GM23338 (cell line): Measurements from ENCODE around the gene MAP4K3. TPM values are rescaled to one million over a fixed set of nuclear protein-coding genes. Genes with fewer than 3 reads are reported as not detected.

Experiments
- ATAC-seq: fragments of 200-7000 bp; cut with Tn5 transposase; 3 replicates; pipeline ENCODE4 v1.9.1; 2020
- DNase-seq: peaks from one replicate; pipeline ENCODE4 v3.0.0-alpha.2; 2015; ENCODE audit warnings: low spot score
- H2AFZ ChIP-seq: fragments of 200-600 bp; sonication (generic); 2 replicates; pipeline ENCODE4 v1.8.0; 2016; ENCODE audit warnings: antibody characterized with exemption, mild to moderate bottlenecking, moderate library complexity
- H3F3A ChIP-seq: fragments of 200-600 bp; sonication (generic); replicated peaks from 2 replicates; pipeline ENCODE4 v1.8.0; 2017; ENCODE audit warnings: antibody characterized with exemption, mixed run types, low read depth
- H3K27ac ChIP-seq: fragments of 200-600 bp; sonication (generic); 2 replicates; pipeline ENCODE4 v1.6.1; 2016; ENCODE audit warnings: low read depth
- H3K27me3 ChIP-seq: fragments of 200-600 bp; sonication (generic); 2 replicates; pipeline ENCODE4 v1.8.0; 2016; ENCODE audit warnings: mild to moderate bottlenecking, mixed run types, moderate library complexity; ENCODE audit not compliant: insufficient read depth
- H3K36me3 ChIP-seq: fragments of 200-600 bp; sonication (generic); 2 replicates; pipeline ENCODE4 v1.8.0; 2016; ENCODE audit warnings: mild to moderate bottlenecking; ENCODE audit not compliant: insufficient read depth
- H3K4me1 ChIP-seq: fragments of 200-600 bp; sonication (generic); 2 replicates; pipeline ENCODE4 v1.8.0; 2016; ENCODE audit warnings: mild to moderate bottlenecking, moderate library complexity; ENCODE audit not compliant: insufficient read depth
- H3K4me2 ChIP-seq: fragments of 200-600 bp; sonication (generic); 2 replicates; pipeline ENCODE4 v1.7.1; 2017; ENCODE audit warnings: mixed run types
- H3K4me3 ChIP-seq: fragments of 200-600 bp; sonication (generic); 2 replicates; pipeline ENCODE4 v1.6.1; 2016; ENCODE audit warnings: mixed run types
- H3K79me2 ChIP-seq: fragments of 200-600 bp; sonication (generic); replicated peaks from 2 replicates; pipeline ENCODE4 v1.8.0; 2017; ENCODE audit warnings: mild to moderate bottlenecking; ENCODE audit not compliant: insufficient read depth
- H3K9me2 ChIP-seq: fragments of 200-600 bp; sonication (generic); 2 replicates; pipeline ENCODE4 v1.8.0; 2017; ENCODE audit not compliant: insufficient read depth
- H4K20me1 ChIP-seq: fragments of 200-600 bp; sonication (generic); replicated peaks from 2 replicates; pipeline ENCODE4 v1.8.0; 2017; ENCODE audit warnings: mild to moderate bottlenecking; ENCODE audit not compliant: insufficient read depth
- H3K27ac Mint-ChIP-seq: 2 replicates; pipeline ENCODE4 v1.8.0; 2020; ENCODE audit warnings: inconsistent platforms, mild to moderate bottlenecking, moderate library complexity, mixed read lengths
- H3K27me3 Mint-ChIP-seq: 3 replicates; pipeline ENCODE4 v1.8.0; 2022; ENCODE audit warnings: low read depth, mild to moderate bottlenecking, moderate library complexity, mixed read lengths, inconsistent platforms; ENCODE audit not compliant: insufficient read depth, poor library complexity
- H3K36me3 Mint-ChIP-seq: 3 replicates; pipeline ENCODE4 v1.8.0; 2021; ENCODE audit warnings: low read depth, mild to moderate bottlenecking, inconsistent platforms, moderate library complexity, mixed read lengths
- H3K4me1 Mint-ChIP-seq: 3 replicates; pipeline ENCODE4 v1.8.0; 2020; ENCODE audit warnings: mild to moderate bottlenecking, inconsistent platforms, mixed read lengths
- H3K4me3 Mint-ChIP-seq: 3 replicates; pipeline ENCODE4 v1.8.0; 2021; ENCODE audit warnings: moderate library complexity, mild to moderate bottlenecking, inconsistent platforms, mixed read lengths
- H3K9me3 Mint-ChIP-seq: 3 replicates; pipeline ENCODE4 v1.8.0; 2020; ENCODE audit warnings: moderate library complexity, mild to moderate bottlenecking, inconsistent platforms, mixed read lengths
- CREB1 ChIP-seq: fragments of 250-450 bp; sonication (Bioruptor Pico); IDR thresholded peaks from 2 replicates; pipeline ENCODE4 v1.5.0; 2020; ENCODE audit warnings: low read depth, mild to moderate bottlenecking, moderate library complexity
- EZH2 ChIP-seq: fragments of 200-600 bp; sonication (generic); IDR thresholded peaks from one replicate; pipeline ENCODE4 v1.8.0; 2017; ENCODE audit warnings: antibody characterized with exemption, mild to moderate bottlenecking, low read depth; ENCODE audit not compliant: unreplicated experiment
- EZH2phosphoT487 ChIP-seq: fragments of 200-600 bp; sonication (generic); IDR thresholded peaks from one replicate; pipeline ENCODE4 v1.8.1; 2018; ENCODE audit warnings: antibody characterized with exemption; ENCODE audit not compliant: unreplicated experiment
- NANOG ChIP-seq: IDR thresholded peaks from 2 replicates; pipeline ENCODE4 v1.6.1; 2016; ENCODE audit warnings: antibody characterized with exemption, borderline replicate concordance
- POLR2AphosphoS5 ChIP-seq: IDR thresholded peaks from 2 replicates; pipeline ENCODE4 v1.6.1; 2016; ENCODE audit warnings: antibody characterized with exemption, low read depth
- STAT1 ChIP-seq: IDR thresholded peaks from one replicate; pipeline ENCODE4 v1.6.1; 2016; ENCODE audit warnings: antibody characterized with exemption; ENCODE audit not compliant: unreplicated experiment
- ZNF114 ChIP-seq: fragments of 250-450 bp; sonication (Bioruptor Pico); IDR thresholded peaks from 2 replicates; pipeline ENCODE4 v1.5.0; 2020; ENCODE audit warnings: mild to moderate bottlenecking, moderate library complexity
- ZNF331 ChIP-seq: fragments of 250-450 bp; sonication (Bioruptor Pico); IDR thresholded peaks from 2 replicates; pipeline ENCODE4 v1.5.0; 2020; ENCODE audit warnings: low read depth, mild to moderate bottlenecking, moderate library complexity
- polyA plus RNA-seq: library from polyadenylated mRNA; unstranded; fragments of >200 nt; fragmentation: Nextera tagmentation; extraction: Ambion mirVana; gene quantifications from 2 replicates; pipeline ENCODE4 v1.2.1, GENCODE V29; 2016
- total RNA-seq: library from RNA; depleted of rRNA; stranded (reverse); fragments of >200 nt; shearing (Covaris generic); gene quantifications from 2 replicates; pipeline ENCODE4 v1.2.3, GENCODE V29; 2014
- TF ChIP-seq, protein P1 (sequence below): fragments of 250-450 bp; sonication (Bioruptor Pico); IDR thresholded peaks from 2 replicates; pipeline ENCODE4 v1.5.0; 2020; ENCODE audit warnings: mild to moderate bottlenecking, moderate library complexity
- TF ChIP-seq, protein P2 (sequence below), 2 experiments: fragments of 200-600 bp in 1 of 2; sonication (generic) in 1 of 2; conservative IDR thresholded peaks; 2 replicates each; pipeline versions ENCODE4 v1.5.1 to v1.6.1; 2016 to 2017; ENCODE audit warnings: antibody characterized with exemption in 2 of 2, low read depth in 2 of 2, mild to moderate bottlenecking in 2 of 2, moderate library complexity in 1 of 2

The MAP4K3 gene
- total and polyA plus RNA-seq, 2 experiments from 2014 or later, result 33.0 to 90.7 TPM

GRCh38 chr2:39395313-39395712 is 41.8 kb downstream of the MAP4K3 start (continued):
- TF ChIP-seq, protein P1, sequence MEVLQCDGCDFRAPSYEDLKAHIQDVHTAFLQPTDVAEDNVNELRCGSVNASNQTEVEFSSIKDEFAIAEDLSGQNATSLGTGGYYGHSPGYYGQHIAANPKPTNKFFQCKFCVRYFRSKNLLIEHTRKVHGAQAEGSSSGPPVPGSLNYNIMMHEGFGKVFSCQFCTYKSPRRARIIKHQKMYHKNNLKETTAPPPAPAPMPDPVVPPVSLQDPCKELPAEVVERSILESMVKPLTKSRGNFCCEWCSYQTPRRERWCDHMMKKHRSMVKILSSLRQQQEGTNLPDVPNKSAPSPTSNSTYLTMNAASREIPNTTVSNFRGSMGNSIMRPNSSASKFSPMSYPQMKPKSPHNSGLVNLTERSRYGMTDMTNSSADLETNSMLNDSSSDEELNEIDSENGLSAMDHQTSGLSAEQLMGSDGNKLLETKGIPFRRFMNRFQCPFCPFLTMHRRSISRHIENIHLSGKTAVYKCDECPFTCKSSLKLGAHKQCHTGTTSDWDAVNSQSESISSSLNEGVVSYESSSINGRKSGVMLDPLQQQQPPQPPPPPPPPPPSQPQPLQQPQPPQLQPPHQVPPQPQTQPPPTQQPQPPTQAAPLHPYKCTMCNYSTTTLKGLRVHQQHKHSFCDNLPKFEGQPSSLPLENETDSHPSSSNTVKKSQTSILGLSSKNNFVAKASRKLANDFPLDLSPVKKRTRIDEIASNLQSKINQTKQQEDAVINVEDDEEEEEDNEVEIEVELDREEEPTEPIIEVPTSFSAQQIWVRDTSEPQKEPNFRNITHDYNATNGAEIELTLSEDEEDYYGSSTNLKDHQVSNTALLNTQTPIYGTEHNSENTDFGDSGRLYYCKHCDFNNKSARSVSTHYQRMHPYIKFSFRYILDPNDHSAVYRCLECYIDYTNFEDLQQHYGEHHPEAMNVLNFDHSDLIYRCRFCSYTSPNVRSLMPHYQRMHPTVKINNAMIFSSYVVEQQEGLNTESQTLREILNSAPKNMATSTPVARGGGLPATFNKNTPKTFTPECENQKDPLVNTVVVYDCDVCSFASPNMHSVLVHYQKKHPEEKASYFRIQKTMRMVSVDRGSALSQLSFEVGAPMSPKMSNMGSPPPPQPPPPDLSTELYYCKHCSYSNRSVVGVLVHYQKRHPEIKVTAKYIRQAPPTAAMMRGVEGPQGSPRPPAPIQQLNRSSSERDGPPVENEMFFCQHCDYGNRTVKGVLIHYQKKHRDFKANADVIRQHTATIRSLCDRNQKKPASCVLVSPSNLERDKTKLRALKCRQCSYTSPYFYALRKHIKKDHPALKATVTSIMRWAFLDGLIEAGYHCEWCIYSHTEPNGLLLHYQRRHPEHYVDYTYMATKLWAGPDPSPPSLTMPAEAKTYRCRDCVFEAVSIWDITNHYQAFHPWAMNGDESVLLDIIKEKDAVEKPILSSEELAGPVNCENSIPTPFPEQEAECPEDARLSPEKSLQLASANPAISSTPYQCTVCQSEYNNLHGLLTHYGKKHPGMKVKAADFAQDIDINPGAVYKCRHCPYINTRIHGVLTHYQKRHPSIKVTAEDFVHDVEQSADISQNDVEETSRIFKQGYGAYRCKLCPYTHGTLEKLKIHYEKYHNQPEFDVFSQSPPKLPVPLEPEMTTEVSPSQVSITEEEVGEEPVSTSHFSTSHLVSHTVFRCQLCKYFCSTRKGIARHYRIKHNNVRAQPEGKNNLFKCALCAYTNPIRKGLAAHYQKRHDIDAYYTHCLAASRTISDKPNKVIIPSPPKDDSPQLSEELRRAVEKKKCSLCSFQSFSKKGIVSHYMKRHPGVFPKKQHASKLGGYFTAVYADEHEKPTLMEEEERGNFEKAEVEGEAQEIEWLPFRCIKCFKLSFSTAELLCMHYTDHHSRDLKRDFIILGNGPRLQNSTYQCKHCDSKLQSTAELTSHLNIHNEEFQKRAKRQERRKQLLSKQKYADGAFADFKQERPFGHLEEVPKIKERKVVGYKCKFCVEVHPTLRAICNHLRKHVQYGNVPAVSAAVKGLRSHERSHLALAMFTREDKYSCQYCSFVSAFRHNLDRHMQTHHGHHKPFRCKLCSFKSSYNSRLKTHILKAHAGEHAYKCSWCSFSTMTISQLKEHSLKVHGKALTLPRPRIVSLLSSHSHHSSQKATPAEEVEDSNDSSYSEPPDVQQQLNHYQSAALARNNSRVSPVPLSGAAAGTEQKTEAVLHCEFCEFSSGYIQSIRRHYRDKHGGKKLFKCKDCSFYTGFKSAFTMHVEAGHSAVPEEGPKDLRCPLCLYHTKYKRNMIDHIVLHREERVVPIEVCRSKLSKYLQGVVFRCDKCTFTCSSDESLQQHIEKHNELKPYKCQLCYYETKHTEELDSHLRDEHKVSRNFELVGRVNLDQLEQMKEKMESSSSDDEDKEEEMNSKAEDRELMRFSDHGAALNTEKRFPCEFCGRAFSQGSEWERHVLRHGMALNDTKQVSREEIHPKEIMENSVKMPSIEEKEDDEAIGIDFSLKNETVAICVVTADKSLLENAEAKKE, result no peak
- TF ChIP-seq ZNF114 (CRISPR knock-in tag) (no peak), EZH2 (no peak)

GRCh38 chr2:39394516-39394961 is 42.5 kb downstream of the MAP4K3 start:
- H3K79me2 ChIP-seq, result peaks cover 99% of the 10 kb centered on the region
- TF ChIP-seq STAT1, result no peak
- TF ChIP-seq ZNF114 (CRISPR knock-in tag), result no peak
- TF ChIP-seq CREB1 (CRISPR knock-in tag), result no peak
- no peak for TF ChIP-seq EZH2phosphoT487
- no peak for TF ChIP-seq ZNF331 (CRISPR knock-in tag)
- no peak for TF ChIP-seq POLR2AphosphoS5
- TF ChIP-seq NANOG, result no peak
- TF ChIP-seq EZH2, result no peak
- TF ChIP-seq, protein P2, sequence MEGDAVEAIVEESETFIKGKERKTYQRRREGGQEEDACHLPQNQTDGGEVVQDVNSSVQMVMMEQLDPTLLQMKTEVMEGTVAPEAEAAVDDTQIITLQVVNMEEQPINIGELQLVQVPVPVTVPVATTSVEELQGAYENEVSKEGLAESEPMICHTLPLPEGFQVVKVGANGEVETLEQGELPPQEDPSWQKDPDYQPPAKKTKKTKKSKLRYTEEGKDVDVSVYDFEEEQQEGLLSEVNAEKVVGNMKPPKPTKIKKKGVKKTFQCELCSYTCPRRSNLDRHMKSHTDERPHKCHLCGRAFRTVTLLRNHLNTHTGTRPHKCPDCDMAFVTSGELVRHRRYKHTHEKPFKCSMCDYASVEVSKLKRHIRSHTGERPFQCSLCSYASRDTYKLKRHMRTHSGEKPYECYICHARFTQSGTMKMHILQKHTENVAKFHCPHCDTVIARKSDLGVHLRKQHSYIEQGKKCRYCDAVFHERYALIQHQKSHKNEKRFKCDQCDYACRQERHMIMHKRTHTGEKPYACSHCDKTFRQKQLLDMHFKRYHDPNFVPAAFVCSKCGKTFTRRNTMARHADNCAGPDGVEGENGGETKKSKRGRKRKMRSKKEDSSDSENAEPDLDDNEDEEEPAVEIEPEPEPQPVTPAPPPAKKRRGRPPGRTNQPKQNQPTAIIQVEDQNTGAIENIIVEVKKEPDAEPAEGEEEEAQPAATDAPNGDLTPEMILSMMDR (conservative IDR thresholded peaks at IDR 0.05; ENCODE audit: low read depth in 2 of 2), result no peak

More at GRCh38 chr2:39394516-39394961, 42.5 kb downstream of the MAP4K3 start:
- Mint-ChIP-seq H3K36me3 (peaks cover 7% of the 10 kb centered on the region; the same call in 2 of the 3 replicates), H3K27ac (no peak overlapping the region), H3K4me3 (no peak overlapping the region), H3K4me1 (peaks cover 26% of the 10 kb centered on the region), H3K9me3 (no peaks in the 10 kb centered on the region), H3K27me3 (peaks cover 2% of the 10 kb centered on the region)
- no peak overlapping the region for H3K4me3 ChIP-seq
- H3K27ac ChIP-seq, result no peak overlapping the region; the same call in 1 of the 2 replicates
- no peaks in the 10 kb centered on the region for H3K27me3 ChIP-seq
- no peaks in the 10 kb centered on the region for H3F3A ChIP-seq
- peaks cover 4% of the 10 kb centered on the region; the same call in 1 of the 2 replicates for H4K20me1 ChIP-seq
- ATAC-seq (no peak), DNase-seq (no peak)
- H3K36me3 ChIP-seq, result no peaks in the 10 kb centered on the region
- H3K4me1 ChIP-seq, result peaks cover 20% of the 10 kb centered on the region
- no peak overlapping the region for H3K4me2 ChIP-seq
- H2AFZ ChIP-seq, result no peak overlapping the region
- H3K9me2 ChIP-seq, result no peaks in the 10 kb centered on the region
